Thyroid gland (tissue), 4 donors: Measurements from ENCODE around the gene HMGCS1.

Experiments used
- CTCF ChIP-seq, 6 experiments: fragments of 200-600 bp in 3 of 6; fragments of 450-650 bp in 3 of 6; sonication (generic) in 3 of 6; IDR thresholded peaks; one replicate each; pipeline ENCODE4 v1.5.1; 2016 to 2019; ENCODE audit warnings: antibody characterized with exemption in 6 of 6, mild to moderate bottlenecking in 2 of 6, inconsistent platforms in 1 of 6, moderate library complexity in 1 of 6
- POLR2A ChIP-seq, 2 donors: fragments of 450-650 bp; IDR thresholded peaks; one replicate each; pipeline ENCODE4 v1.6.1; 2017; ENCODE audit warnings: antibody characterized with exemption in 2 of 2, mild to moderate bottlenecking in 2 of 2, moderate library complexity in 1 of 2

- TF ChIP-seq POLR2A (IDR thresholded peaks at IDR 0.05), result no peak
- no peak for TF ChIP-seq CTCF (IDR thresholded peaks at IDR 0.05)
Observed at GRCh38 chr5:43354774-43355173, 41.6 kb upstream of the HMGCS1 start.
